AG04449 (cell line): Measurements from ENCODE around the gene SPRED1.

Source experiments
- CTCF ChIA-PET: fragments of 350-600 bp; formaldehyde crosslinking; extraction: SDS; loops from one replicate; lab custom pipeline; 2021; ENCODE audit warnings: antibody characterized with exemption; lab: Yijun Ruan, JAX
- POLR2A ChIA-PET: fragments of 400-600, 350-600 bp; formaldehyde crosslinking; extraction: SDS; loops from one replicate; lab custom pipeline; 2020; ENCODE audit warnings: antibody characterized with exemption, inconsistent platforms; lab: Yijun Ruan, JAX
- DNase-seq: peaks from one replicate; pipeline ENCODE4 v3.0.0-alpha.2; 2010; ENCODE audit warnings: low read depth, low spot score
- H3K4me3 ChIP-seq: 2 replicates; pipeline ENCODE4 v1.5.1; 2011; ENCODE audit warnings: low read depth, mild to moderate bottlenecking, control low read depth, low read length
- TF ChIP-seq, protein P1 (sequence below): IDR thresholded peaks from one replicate; pipeline ENCODE4 v1.5.1; 2011; ENCODE audit warnings: mild to moderate bottlenecking, moderate library complexity, low read length, control low read depth, inconsistent platforms; ENCODE audit not compliant: insufficient read depth; ENCODE audit errors: missing control alignments

The SPRED1 gene

DNA sequence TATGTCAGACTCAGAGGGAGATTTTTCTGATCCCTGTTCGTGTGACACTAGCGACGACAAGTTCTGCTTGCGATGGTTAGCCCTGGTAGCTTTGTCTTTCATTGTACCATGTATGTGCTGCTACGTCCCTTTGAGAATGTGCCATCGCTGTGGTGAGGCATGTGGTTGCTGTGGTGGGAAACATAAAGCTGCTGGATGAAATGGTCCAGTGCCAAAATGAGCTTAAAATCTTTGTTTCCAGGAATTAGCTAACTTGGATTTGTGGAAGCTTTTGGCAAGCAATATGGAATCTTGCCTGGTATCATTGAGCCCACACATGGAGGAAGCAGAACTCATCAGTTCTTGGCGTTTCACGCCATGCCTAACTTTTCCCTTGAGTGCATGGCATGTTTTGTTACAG, 98.8 kb downstream of the SPRED1 start:
- no peak for DNase-seq
- TF ChIP-seq, protein P1, sequence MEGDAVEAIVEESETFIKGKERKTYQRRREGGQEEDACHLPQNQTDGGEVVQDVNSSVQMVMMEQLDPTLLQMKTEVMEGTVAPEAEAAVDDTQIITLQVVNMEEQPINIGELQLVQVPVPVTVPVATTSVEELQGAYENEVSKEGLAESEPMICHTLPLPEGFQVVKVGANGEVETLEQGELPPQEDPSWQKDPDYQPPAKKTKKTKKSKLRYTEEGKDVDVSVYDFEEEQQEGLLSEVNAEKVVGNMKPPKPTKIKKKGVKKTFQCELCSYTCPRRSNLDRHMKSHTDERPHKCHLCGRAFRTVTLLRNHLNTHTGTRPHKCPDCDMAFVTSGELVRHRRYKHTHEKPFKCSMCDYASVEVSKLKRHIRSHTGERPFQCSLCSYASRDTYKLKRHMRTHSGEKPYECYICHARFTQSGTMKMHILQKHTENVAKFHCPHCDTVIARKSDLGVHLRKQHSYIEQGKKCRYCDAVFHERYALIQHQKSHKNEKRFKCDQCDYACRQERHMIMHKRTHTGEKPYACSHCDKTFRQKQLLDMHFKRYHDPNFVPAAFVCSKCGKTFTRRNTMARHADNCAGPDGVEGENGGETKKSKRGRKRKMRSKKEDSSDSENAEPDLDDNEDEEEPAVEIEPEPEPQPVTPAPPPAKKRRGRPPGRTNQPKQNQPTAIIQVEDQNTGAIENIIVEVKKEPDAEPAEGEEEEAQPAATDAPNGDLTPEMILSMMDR = no peak
- ChIA-PET POLR2A (no interaction called here), CTCF (interaction anchor here (0.9 kb wide), 1 partner anchor 100 kb away, joined by 3 read pairs; the partner anchor contains the start of gene SPRED1)
- H3K4me3 ChIP-seq = no peak overlapping the region

DNA sequence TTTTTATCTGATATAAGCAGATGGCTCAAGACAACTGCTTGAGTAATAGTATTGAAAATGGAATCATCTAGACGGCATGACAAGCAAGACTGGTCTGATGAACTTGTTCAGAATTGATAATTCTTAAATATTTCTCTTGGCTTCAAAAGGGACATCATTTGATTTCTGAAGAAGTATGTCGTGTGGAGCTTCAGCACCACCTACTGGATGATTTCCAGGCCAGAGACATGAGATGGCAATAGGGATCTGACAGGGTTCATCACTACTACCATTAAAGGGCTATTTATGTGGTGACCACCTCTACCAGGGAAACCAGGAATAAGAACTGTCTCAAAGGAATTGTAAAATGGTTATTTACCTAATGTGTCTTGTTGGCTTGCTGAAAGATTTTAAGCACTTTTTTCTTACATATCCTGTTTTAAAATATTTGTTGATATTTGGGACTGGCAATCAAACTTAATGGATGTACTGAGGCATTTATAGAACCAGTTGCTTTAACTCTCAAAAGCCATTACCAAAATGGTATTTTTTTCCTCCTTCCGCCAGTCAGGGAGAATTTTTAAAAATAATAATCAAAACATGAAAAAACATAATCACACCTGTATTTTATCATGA, 101.8 kb downstream of the SPRED1 start:
- TF ChIP-seq, protein P1 = peak; percentile 64
- ChIA-PET CTCF (interaction anchor here (0.7 to 5.3 kb wide), 12 partner anchors 10 to 359 kb away, joined by 3 to 70 read pairs (median 4); partner anchors contain the start of gene SPRED1), POLR2A (no interaction called here)
- no peak for DNase-seq
- no peak overlapping the region for H3K4me3 ChIP-seq

DNA sequence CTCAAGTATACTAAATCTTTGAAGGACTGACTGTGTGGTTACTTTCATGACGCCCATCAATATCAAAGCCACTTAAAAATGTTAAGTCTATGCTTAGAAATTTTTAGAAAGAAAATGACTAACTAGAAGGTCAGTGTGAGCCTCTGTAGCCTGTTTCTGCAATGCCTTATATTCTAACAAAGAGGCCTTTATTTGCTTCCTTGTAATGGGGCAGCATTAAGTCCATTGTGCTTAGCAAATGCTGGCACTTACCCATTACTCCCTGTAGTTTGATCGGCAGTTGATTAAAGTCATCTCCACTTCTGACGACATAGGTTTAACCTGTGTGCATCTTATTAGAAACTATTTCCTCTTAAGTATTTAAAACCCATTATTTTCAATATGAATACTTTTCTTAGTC, 109.7 kb downstream of the SPRED1 start:
- ChIA-PET POLR2A (no interaction called here), CTCF (no interaction called here)
- no peak for DNase-seq
- TF ChIP-seq, protein P1 = no peak
- H3K4me3 ChIP-seq = no peak overlapping the region

DNA sequence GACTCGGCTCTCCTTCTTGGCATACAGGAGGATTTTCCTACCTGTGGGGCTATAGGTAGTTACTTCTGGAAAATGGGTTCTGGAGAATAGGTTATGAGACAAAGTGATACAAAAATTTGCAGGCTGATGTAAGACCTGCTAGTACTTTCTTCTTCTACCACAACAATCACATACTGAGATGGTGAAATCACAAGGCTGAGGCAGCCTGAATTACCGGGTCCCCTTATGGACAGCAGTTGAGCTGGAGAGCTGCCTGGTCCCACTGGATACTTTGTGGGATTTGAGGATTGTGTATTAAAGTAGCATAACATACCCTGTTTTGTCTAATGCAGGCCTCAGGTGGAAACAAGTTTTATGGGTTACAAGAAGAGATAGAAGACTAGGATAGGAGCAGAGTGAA, 114.8 kb downstream of the SPRED1 start:
- ChIA-PET CTCF (interaction anchor here (1.2 to 1.4 kb wide), 2 partner anchors 22 to 61 kb away, joined by 3 to 10 read pairs; no protein-coding TSS in a partner anchor), POLR2A (no interaction called here)
- TF ChIP-seq, protein P1 = no peak
- no peak overlapping the region for H3K4me3 ChIP-seq
- peak; percentile 24 for DNase-seq

DNA sequence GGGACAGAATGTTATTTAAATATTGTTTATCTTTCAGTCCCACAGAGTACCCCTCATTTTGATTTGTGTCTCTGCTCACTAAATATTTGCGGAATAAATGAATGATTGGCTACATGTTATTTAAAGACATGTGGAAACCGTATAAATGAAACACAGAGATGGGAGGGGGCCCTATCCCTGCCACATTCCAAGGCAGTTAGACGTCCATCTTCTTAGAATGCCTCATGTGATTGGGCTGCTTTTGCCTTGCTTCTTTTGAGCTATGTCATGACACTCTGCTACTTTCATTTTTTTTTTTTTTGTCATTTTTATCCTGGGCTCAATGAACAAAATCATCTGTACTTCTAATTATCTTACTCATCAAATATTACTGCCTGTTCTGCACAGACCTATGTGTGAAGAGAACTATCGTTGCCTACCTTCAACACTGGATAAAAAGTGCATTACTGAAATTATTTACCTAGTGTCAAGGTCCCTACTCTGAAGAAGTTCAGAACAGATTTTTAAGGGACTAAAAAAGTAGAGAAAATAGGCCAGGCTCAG, 117.4 kb downstream of the SPRED1 start:
- ChIA-PET CTCF (interaction anchor here (1.4 kb wide), 1 partner anchor 368 kb away, joined by 3 read pairs; no protein-coding TSS in a partner anchor), POLR2A (no interaction called here)
- DNase-seq = no peak
- TF ChIP-seq, protein P1 = no peak
- H3K4me3 ChIP-seq = no peak overlapping the region

DNA sequence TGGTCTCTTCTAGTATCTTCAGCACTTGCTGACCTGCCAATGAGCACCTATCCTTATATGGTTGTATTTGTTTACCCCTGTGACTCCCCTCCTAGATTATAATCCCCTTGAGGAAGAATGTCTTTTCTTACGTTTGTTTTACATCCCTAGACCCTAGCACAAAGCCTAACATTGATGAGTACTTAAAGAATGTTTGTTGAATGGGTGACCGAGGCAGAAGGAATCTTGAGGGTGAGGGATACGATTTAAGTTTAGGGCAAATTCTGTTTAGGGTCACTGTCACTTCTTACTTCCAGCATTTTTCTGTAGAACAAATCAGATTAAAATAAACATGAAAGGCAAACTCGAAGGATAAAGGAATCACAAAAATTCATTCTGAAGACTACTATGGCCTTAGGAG, 120.4 kb downstream of the SPRED1 start:
- ChIA-PET CTCF (interaction anchor here (1.7 to 7.4 kb wide), 2 partner anchors 9 to 15 kb away, joined by 8 to 85 read pairs; no protein-coding TSS in a partner anchor), POLR2A (no interaction called here)
- H3K4me3 ChIP-seq = no peak overlapping the region
- TF ChIP-seq, protein P1 = no peak
- no peak for DNase-seq
